SIG-M5 (cell line): ENCODE data around the gene MAP3K5.
"Not testable (repeated sequence)": the region's sequence is repeated elsewhere in the genome, so short reads cannot be mapped to it uniquely, and the experiment has no call there.

ENCODE experiments used
- DNase-seq: peaks from one replicate; lab custom pipeline; 2025; lab: John Stamatoyannopoulos, UW

The MAP3K5 gene

GRCh38 chr6:136772685-136773472 is 19.4 kb downstream of the MAP3K5 start:
- DNase-seq, result no peak

DNA sequence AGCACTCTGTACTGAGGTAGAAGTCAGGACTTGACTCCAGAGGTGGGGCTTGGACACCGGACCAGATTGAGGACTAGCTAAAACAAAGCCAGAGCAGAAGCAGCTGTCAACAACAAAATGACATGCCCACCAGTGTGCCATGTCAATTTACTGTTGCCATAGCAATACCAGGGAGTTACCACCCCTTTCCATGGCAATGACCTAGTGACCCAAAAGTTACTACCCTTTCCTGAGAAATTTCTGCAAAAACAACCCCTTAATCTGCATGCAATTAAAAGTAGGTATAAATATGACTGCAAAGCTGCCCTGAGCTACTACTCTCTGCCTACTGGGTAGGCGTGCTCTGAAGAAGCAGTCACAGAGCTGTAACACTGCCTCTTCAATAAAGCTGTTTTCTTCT is 21.0 kb downstream of the MAP3K5 start:
- no peak for DNase-seq

DNA sequence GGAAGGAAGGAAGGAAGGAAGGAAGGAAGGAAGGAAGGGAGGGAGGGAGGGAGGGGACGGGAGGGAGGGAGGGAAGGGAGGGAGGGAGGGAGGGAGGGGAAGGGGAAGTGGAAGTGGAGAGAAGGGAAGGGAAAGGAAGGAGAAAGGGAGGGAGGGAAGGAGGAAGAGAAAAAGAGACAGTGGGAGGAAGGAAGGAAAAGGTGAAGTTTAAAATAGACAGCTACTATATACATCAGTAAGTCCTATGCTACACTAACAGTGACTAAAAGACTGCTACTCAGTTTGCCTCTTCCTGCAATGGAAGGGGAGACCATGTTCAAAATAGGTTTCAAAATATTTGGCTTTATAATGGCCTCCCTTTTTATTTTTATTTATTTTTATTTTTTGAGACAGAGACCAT is 22.5 kb downstream of the MAP3K5 start:
- no peak for DNase-seq

- DNase-seq, result no peak
Measured at GRCh38 chr6:136769124-136769523, 23.2 kb downstream of the MAP3K5 start.

DNA sequence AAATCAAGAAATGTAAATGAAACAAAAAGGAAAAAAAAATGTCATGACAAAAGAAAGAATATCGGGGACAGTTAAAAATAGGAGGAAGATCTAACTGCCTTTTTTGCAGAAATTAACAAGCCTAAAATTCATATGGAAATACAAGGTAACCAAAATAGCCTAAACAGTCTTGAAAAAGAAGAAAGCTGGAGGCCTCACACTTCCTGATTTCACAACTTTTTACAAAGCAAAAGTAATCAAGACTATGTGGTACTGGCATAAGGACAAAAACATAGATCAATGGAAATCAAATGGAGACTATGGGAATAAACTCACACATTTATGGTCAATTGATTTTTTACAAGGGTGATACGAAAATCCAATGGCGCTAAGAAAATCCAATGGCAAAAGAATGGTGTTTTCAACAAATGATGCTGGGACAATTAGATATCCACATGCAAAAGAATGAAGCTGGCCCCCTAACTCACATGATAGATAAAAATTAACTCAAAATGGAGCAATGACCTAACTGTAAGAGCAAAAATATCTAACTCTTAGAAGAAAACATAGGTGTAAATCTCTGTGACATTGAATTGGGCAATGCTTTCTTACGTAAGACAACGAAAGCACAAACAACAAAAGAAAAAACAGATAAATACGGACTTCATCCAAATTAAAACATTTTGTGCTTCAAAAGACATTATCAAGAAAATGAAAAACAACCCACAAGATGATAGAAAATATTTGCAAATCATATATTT is 24.5 kb downstream of the MAP3K5 start:
- DNase-seq, result no peak

DNA sequence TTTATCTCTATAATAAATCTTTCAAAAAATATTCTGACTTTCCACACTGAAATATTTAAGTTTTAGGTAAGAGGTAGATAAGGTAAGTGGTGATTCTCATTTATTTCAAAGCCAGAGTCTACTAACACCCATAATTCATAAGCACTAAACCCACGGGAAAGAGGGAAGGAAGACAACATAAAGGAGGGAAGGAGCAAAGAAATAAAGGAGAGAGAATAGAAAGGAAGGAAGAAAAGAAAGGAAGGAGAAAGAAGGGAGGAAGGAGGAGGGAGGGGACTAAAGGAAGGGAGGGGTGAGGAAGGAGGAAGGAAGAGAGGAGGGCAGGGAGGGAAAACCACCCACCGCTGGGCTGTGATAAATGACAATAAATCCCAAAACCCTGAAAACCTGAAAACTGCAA is 25.2 kb downstream of the MAP3K5 start:
- DNase-seq, result no peak

- no peak for DNase-seq
Measured at GRCh38 chr6:136766274-136766673, 26.0 kb downstream of the MAP3K5 start.

- DNase-seq, result no peak
Measured at GRCh38 chr6:136764517-136764993, 27.7 kb downstream of the MAP3K5 start.

GRCh38 chr6:136763716-136764516 is 28.4 kb downstream of the MAP3K5 start:
- DNase-seq, result no peak

GRCh38 chr6:136763255-136763654 is 29.0 kb downstream of the MAP3K5 start:
- no peak for DNase-seq

DNA sequence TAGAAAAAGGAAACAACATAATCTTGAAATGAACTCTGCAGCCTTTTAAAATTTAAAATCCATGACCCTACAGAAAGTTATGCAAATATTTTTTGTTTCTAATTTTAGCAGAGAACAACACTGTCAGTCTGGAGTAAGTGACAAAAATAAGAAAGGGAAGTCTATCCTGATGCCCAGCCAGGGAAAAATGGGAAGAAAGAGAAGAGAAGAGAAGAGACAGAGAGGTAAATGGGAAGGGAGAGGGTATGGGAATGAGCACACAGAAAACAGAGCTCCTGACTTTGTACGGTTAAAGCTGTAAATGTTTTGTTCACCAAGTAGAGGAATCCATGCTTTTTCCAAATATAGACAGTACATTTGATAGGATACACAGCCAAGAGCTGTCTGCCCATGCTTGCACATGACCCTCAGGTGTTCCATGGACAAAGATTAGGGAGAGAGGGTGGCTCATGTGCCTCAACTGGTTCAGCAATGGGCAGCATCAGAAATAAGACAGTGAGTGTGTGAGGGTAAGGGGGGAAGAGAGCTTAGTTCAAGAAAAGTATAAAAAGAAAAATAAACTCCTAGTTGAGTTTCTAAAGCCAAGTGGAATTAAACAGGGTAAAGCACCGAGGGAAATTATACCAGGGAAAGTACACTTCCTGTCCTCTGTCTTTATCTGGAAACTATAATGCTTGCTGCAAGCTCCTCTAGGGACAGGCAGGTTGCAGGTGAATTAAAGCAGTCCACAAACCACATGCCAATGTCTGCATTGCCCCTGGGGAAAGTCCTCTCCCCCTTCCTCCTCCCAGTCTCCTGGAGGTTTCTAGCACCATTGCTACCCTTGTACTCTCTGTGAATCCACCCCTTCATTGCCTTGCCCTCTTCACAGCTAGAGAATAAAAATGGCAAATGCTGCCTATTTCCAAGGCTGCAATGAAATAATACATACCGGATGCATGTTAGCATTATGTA is 30.0 kb downstream of the MAP3K5 start:
- DNase-seq, result no peak

DNA sequence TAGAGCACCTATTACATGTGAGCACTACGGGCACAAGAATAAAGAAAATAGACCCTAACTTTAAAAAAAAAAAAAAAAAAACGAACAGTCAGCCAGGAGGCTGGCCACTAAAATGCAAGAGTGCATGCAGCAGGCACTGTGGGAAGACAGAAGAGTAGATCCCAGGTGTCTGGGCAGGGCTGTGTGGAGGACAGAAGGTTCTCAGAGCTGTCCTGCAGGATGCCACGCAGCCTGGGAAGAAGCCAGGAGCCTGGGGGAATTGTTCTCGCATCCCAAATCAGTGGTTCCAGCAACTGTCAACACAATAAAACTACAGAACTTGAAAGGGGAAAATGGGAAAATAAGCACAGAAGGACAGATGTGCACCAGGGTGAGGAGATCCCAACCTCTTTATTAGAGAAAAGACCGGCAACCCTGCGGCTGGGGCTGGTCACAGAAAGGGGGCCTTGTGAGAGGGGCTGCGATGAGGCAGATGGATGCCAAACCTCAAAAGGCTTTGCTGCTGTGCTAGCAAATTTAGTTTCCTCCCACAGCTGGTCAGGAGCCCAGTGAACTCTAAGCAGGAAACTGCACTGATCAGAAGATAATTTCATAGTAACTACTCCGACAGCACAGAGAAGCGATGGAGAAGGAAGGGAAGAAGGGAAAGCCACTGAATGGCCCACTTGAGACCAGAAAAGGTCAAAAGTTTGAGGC is 30.9 kb downstream of the MAP3K5 start:
- no peak for DNase-seq

GRCh38 chr6:136760781-136761180 is 31.5 kb downstream of the MAP3K5 start:
- not testable (repeated sequence) for DNase-seq

DNA sequence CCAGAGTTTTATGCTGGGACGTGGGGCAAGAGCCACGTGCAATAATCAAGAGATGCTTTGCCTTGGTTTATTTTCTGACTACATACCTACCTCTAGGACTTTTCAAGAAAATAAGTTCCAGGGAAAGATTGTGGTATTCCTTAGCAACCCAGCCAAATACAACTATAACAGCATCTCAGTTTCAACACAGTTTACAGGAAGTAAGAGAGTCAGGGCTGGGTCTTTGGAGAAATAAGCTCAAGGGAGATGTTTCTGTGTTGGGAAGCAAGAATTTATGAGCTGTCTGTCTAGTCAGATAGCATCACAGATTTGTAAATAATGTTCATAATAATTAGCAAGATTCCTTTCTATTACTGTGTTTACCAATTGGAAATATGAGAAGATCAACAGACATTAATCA is 35.1 kb downstream of the MAP3K5 start:
- DNase-seq, result no peak

DNA sequence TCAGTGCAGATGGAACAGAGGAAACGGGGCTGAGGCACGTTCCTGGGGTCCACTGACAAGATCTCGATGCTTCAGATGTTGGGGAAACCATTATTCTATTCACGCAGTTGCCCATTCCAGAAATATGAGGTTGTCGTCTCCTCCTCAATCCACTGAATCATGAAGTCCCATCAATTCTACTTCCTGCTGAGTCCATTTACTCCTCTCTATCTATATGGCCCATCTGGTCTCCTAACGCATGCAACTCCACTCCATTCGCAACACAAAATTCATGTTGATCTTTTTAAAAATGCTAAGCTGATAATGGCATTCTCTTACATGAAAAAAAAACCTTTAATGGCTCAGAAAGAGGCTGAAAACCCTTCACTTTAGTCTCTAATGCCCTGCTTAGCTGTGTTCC is 37.5 kb downstream of the MAP3K5 start:
- DNase-seq, result no peak

GRCh38 chr6:136753624-136754023 is 38.7 kb downstream of the MAP3K5 start:
- DNase-seq, result no peak

GRCh38 chr6:136752554-136752953 is 39.7 kb downstream of the MAP3K5 start:
- DNase-seq, result no peak

DNA sequence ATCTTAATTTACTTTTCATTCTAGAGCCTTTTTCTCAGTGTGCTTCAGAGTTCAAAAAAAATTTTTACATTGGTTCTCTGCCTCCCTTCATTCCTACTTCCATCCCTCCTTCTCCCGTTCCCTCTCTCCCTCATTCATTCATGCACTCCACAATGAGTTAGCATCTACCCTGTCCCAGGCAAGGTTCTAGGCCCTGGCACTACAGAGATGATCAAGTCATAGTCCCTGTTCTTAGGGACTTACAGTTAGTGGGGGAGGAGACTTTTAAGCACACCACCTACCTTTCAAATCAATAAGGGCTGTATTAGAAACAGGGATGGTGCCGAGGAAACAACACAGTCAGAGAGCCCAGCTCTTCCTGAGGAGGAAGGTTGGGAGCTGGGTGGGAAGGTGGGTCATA is 40.3 kb downstream of the MAP3K5 start:
- DNase-seq, result no peak

DNA sequence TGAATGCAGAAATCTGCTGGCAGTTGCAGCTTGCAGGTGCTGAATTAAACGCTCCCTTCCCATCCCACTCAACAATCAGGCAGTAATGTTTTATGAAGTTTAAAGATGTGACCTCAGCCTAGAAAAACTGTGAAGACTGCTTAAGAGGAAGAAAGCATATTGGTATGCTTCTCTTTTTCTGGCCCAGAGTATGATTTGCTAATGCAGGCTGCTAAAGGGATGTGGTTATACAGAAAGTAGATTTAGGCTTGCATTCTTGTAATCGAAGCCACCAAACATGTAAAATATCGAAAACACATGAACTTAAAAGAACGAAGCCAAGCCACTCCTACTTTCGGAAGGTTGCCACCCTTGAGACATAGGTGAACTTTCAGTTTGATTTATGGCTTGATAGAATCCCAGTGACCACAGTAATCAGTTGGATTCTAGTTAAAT is 40.7 kb downstream of the MAP3K5 start:
- DNase-seq, result peak; percentile 19

- DNase-seq, result no peak
Measured at GRCh38 chr6:136750696-136751521, 41.4 kb downstream of the MAP3K5 start.
